ENCODE measurements around the gene ZMIZ1. TPM values are rescaled to one million over a fixed set of nuclear protein-coding genes. Genes with fewer than 3 reads are reported as not detected.
A peak's percentile ranks its signal among the peaks of the same experiment; 100 is the strongest.

Gene ZMIZ1
- polyA plus RNA-seq, 3 donors: 3.3 to 64.6 (median 8.9) TPM

GRCh38 chr10:79329529-79329928 is 260.8 kb downstream of the ZMIZ1 start:
- Histone ChIP-seq H3K36me3 (replicated peaks in 1 of 2; ENCODE audit: control insufficient read depth in 1 of 2, insufficient read depth in 2 of 2, low read length in 2 of 2) (no peaks in the 10 kb centered on the region), H3K27ac (ENCODE audit: low read depth in 1 of 2, low read length in 2 of 2) (no peak overlapping the region), H3K9me3 (replicated peaks in 1 of 2; ENCODE audit: control insufficient read depth in 1 of 2, insufficient read depth in 1 of 2, low read length in 2 of 2) (no peaks in the 10 kb centered on the region), H3K4me1 (ENCODE audit: control insufficient read depth in 1 of 2, insufficient read depth in 2 of 2, low read length in 2 of 2) (peaks cover 22 to 24% of the 10 kb centered on the region in 2 donors), H4K20me1 (ENCODE audit: insufficient read depth, low read length) (no peaks in the 10 kb centered on the region), H3K27me3 (ENCODE audit: control insufficient read depth in 2 of 2, insufficient read depth in 2 of 2, low read length in 2 of 2) (peaks cover 0 to 7% of the 10 kb centered on the region in 2 donors), H3K4me3 (replicated peaks in 1 of 3; ENCODE audit: low read depth in 2 of 3, low read length in 3 of 3) (no peak overlapping the region), H3K4me2 (replicated peaks; ENCODE audit: extremely low read depth, low read length, poor library complexity, severe bottlenecking) (no peak overlapping the region), H2AFZ (ENCODE audit: insufficient read depth, low read depth, low read length, poor library complexity, severe bottlenecking) (no peak overlapping the region), H3K79me2 (ENCODE audit: insufficient read depth, low read length) (no peaks in the 10 kb centered on the region), H3K9ac (ENCODE audit: insufficient read depth, low read length, poor library complexity, severe bottlenecking) (no peak overlapping the region)
- Mint-ChIP-seq H3K27me3 (ENCODE audit: low read depth in 3 of 3) (peaks cover 6 to 11% (median 9%) of the 10 kb centered on the region in 3 donors), H3K4me3 (no peak overlapping the region), H3K9me3 (peaks cover 0 to 7% (median 0%) of the 10 kb centered on the region in 7 donors), H3K4me1 (peaks cover 27% of the 10 kb centered on the region), H3K27ac (peak overlapping the region in 5 of 7 donors; percentile 53 to 96 (median 82)), H3K36me3 (no peaks in the 10 kb centered on the region)
- DNase-seq: no peak
- intact Hi-C loops (cut with micrococcal nuclease): no loop called here
- 95% methylated on average over 8 of the region's 9 CpGs for WGBS (ENCODE audit: insufficient coverage)
- no peak for TF ChIP-seq CTCF (IDR thresholded peaks at IDR 0.05)

GRCh38 chr10:79331226-79331625 is 262.5 kb downstream of the ZMIZ1 start:
- 92% methylated on average over 5 of the region's 5 CpGs for WGBS (ENCODE audit: insufficient coverage)
- Histone ChIP-seq H3K9ac (ENCODE audit: insufficient read depth, low read length, poor library complexity, severe bottlenecking) (peak overlapping the region; percentile 70), H3K36me3 (replicated peaks in 1 of 2; ENCODE audit: control insufficient read depth in 1 of 2, insufficient read depth in 2 of 2, low read length in 2 of 2) (no peaks in the 10 kb centered on the region), H3K9me3 (replicated peaks in 1 of 2; ENCODE audit: control insufficient read depth in 1 of 2, insufficient read depth in 1 of 2, low read length in 2 of 2) (no peaks in the 10 kb centered on the region), H2AFZ (ENCODE audit: insufficient read depth, low read depth, low read length, poor library complexity, severe bottlenecking) (no peak overlapping the region), H3K4me2 (replicated peaks; ENCODE audit: extremely low read depth, low read length, poor library complexity, severe bottlenecking) (no peak overlapping the region), H4K20me1 (ENCODE audit: insufficient read depth, low read length) (no peaks in the 10 kb centered on the region), H3K4me3 (replicated peaks in 1 of 3; ENCODE audit: low read depth in 2 of 3, low read length in 3 of 3) (no peak overlapping the region), H3K27me3 (ENCODE audit: control insufficient read depth in 2 of 2, insufficient read depth in 2 of 2, low read length in 2 of 2) (no peaks in the 10 kb centered on the region), H3K27ac (ENCODE audit: low read depth in 1 of 2, low read length in 2 of 2) (peak overlapping the region; percentile 89 to 92), H3K4me1 (ENCODE audit: control insufficient read depth in 1 of 2, insufficient read depth in 2 of 2, low read length in 2 of 2) (peaks cover 22 to 24% of the 10 kb centered on the region in 2 donors), H3K79me2 (ENCODE audit: insufficient read depth, low read length) (no peaks in the 10 kb centered on the region)
- Mint-ChIP-seq H3K4me1 (peaks cover 27% of the 10 kb centered on the region), H3K27ac (peak overlapping the region; percentile 94 to 98 (median 98)), H3K27me3 (ENCODE audit: low read depth in 3 of 3) (peaks cover 3 to 7% (median 4%) of the 10 kb centered on the region in 3 donors), H3K9me3 (peaks cover 0 to 7% (median 0%) of the 10 kb centered on the region in 7 donors), H3K4me3 (peak overlapping the region; percentile 25 to 53), H3K36me3 (no peaks in the 10 kb centered on the region)
- DNase-seq: peak in 2 of 3 donors; percentile 43 to 70
- intact Hi-C loops (cut with micrococcal nuclease): loop anchor here (2.0 to 5.0 kb wide), 3 partner anchors 16 to 84 kb away; partner anchors contain the start of gene PPIF (in 1 of the 2)
- TF ChIP-seq CTCF (IDR thresholded peaks at IDR 0.05): no peak
